Tibial artery (tissue), 4 donors: Measurements from ENCODE around the gene OR14C36.
"Not testable (repeated sequence)": the region's sequence is repeated elsewhere in the genome, so short reads cannot be mapped to it uniquely, and the experiment has no call there.

Source experiments
- DNase-seq, 2 donors: peaks; one replicate each; pipeline ENCODE4 v3.0.0-alpha.2; 2019
- H3K27ac ChIP-seq, 2 donors: fragments of 200-600 bp; sonication (generic) in 1 of 2; 1 replicate in 1 of 2; 2 replicates in 1 of 2; pipeline ENCODE4 v1.5.1; 2018 to 2019; ENCODE audit warnings: mild to moderate bottlenecking in 1 of 2
- H3K27me3 ChIP-seq, 2 donors: fragments of 200-600 bp; sonication (generic) in 1 of 2; one replicate each; pipeline versions ENCODE4 v1.5.1 to v1.6.0; 2016 to 2019
- H3K36me3 ChIP-seq, 3 donors: fragments of 200-600 bp; sonication (generic) in 2 of 3; one replicate each; pipeline ENCODE4 v1.5.1; 2016 to 2019; ENCODE audit warnings: mild to moderate bottlenecking in 2 of 3
- H3K4me1 ChIP-seq, 4 donors: fragments of 200-600 bp; sonication (generic) in 2 of 4; 1 replicate in 3 of 4; 2 replicates in 1 of 4; pipeline ENCODE4 v1.5.1; 2016 to 2019
- H3K4me3 ChIP-seq, 2 donors: fragments of 200-600 bp; sonication (generic) in 1 of 2; 1 replicate in 1 of 2; 2 replicates in 1 of 2; pipeline ENCODE4 v1.5.1; 2018 to 2019; ENCODE audit warnings: mild to moderate bottlenecking in 2 of 2
- H3K9me3 ChIP-seq, 3 donors: fragments of 200-600 bp; sonication (generic) in 1 of 3; one replicate each; pipeline ENCODE4 v1.5.1; 2016 to 2019
- intact Hi-C: fragments of 100-400 bp; cut with DNase I; formaldehyde crosslinking; loops from one replicate; pipeline ENCODE4 v1.15.0; 2023; ENCODE audit warnings: low total_unique reads
- TF ChIP-seq, protein P1 (sequence below), 2 experiments: fragments of 200-600 bp in 1 of 2; fragments of 450-650 bp in 1 of 2; IDR thresholded peaks; one replicate each; pipeline ENCODE4 v1.5.1; 2017 to 2019; ENCODE audit warnings: antibody characterized with exemption in 2 of 2, mild to moderate bottlenecking in 1 of 2, moderate library complexity in 1 of 2

Gene OR14C36, protein sequence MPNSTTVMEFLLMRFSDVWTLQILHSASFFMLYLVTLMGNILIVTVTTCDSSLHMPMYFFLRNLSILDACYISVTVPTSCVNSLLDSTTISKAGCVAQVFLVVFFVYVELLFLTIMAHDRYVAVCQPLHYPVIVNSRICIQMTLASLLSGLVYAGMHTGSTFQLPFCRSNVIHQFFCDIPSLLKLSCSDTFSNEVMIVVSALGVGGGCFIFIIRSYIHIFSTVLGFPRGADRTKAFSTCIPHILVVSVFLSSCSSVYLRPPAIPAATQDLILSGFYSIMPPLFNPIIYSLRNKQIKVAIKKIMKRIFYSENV

DNA sequence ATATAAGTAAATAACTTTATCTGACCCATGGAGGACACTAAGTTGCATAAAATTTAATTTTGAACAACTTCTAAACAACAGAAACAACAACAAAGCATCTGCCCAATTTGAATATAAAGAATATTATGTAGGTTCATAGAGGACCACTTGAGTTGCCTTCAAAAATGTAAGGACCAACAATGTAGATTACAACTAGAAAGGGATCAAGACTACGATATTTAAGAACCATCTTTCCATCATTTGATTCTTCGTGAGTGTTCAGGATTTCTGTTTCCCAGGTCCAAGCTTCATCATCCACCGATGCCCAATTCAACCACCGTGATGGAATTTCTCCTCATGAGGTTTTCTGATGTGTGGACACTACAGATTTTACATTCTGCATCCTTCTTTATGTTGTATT is at the start of gene OR14C36:
Gene OR14C36 (plus strand): TSS at position 301 of the 400 bp plus-strand sequence. CDS start 0 bp downstream, at position 301.
- Histone ChIP-seq H3K36me3 (no peaks in the 10 kb centered on the region), H3K27me3 (no peaks in the 10 kb centered on the region), H3K27ac (no peak within 1 kb of the TSS), H3K9me3 (no peaks in the 10 kb centered on the region), H3K4me3 (no peak within 1 kb of the TSS), H3K4me1 (no peaks in the 10 kb centered on the region)
- DNase-seq: no peak
- TF ChIP-seq, protein P1, sequence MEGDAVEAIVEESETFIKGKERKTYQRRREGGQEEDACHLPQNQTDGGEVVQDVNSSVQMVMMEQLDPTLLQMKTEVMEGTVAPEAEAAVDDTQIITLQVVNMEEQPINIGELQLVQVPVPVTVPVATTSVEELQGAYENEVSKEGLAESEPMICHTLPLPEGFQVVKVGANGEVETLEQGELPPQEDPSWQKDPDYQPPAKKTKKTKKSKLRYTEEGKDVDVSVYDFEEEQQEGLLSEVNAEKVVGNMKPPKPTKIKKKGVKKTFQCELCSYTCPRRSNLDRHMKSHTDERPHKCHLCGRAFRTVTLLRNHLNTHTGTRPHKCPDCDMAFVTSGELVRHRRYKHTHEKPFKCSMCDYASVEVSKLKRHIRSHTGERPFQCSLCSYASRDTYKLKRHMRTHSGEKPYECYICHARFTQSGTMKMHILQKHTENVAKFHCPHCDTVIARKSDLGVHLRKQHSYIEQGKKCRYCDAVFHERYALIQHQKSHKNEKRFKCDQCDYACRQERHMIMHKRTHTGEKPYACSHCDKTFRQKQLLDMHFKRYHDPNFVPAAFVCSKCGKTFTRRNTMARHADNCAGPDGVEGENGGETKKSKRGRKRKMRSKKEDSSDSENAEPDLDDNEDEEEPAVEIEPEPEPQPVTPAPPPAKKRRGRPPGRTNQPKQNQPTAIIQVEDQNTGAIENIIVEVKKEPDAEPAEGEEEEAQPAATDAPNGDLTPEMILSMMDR (IDR thresholded peaks at IDR 0.05): no peak
- intact Hi-C loops: no loop called here

DNA sequence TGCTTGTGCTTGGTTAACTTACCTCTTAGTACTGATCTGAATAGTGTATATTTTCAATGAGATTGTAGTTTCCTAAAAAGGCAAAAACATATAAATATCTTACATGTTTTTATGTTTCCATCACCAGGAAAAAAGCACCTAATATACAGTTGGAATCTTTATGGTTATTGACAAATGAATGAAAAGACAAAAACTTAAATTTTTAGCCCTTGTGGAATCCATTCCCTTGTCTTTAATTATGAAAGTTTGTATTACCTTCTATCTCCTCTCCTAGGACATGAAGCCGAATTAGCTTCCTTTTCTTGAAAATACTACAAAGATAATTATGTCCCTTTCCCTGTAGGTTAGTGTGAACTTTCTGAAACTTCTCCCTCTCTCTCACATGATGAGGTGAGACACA is 45.3 kb upstream of the OR14C36 start, which contains the start of gene OR2T12:
Gene OR2T12 (minus strand): TSS at position 101 of the 400 bp plus-strand sequence. CDS start 7,846 bp downstream, outside the sequence.
- DNase-seq: no peak
- TF ChIP-seq, protein P1 (IDR thresholded peaks at IDR 0.05): no peak
- intact Hi-C loops: no loop called here

DNA sequence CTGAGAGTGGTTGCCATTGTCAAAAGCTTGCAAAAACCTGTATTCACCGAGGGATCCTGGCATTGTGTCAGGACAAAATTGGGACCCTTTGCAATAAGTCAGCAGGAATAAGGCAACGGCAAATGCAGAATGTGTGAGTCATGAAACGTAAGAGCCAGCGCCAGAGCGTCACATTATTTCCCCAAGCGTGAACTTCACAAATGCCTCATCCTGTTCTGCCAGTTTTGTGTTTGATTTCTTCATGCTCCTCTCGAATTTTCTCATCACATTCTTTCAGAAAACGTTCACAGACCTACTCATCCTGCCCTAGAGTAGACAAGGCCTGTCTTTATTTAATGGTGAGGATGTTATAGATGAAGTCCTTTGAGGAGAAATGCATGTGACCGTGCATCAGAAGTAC is 42.9 kb upstream of the OR14C36 start:
- intact Hi-C loops, H3K4me1 ChIP-seq, H3K27me3 ChIP-seq, H3K36me3 ChIP-seq, DNase-seq, H3K4me3 ChIP-seq, H3K27ac ChIP-seq, H3K9me3 ChIP-seq: not testable (repeated sequence)

More for the DNA sequence above, 45.3 kb upstream of the OR14C36 start, which contains the start of gene OR2T12:
- Histone ChIP-seq H3K27me3 (no peaks in the 10 kb centered on the region), H3K4me3 (no peak within 1 kb of the TSS), H3K36me3 (no peaks in the 10 kb centered on the region), H3K4me1 (no peaks in the 10 kb centered on the region), H3K27ac (no peak within 1 kb of the TSS), H3K9me3 (no peaks in the 10 kb centered on the region)

DNA sequence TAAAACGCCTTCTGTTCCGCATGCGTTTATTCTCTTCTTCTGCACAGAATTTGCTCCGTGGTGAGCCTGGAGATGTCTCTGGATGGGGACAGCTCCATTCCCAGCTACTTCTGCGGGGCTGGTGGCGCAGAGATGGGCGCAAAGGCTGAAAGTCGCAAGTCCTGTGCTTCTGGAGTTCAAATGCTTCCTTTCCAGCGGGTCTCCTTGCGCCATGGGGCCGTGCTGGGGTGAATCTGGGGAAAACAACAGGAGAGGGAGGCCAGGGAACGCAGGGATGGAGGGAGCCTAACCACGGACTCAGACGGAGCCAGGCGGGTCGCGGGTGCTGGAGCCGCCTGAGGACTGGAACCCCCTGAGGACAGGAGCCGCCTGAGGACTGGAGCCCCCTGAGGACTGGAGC is 42.5 kb upstream of the OR14C36 start:
- DNase-seq: no peak
- no peak overlapping the region for H3K4me3 ChIP-seq
- H3K36me3 ChIP-seq: no peaks in the 10 kb centered on the region
- TF ChIP-seq, protein P1 (IDR thresholded peaks at IDR 0.05): no peak
- no peaks in the 10 kb centered on the region for H3K27me3 ChIP-seq
- no peak overlapping the region for H3K27ac ChIP-seq
- no peaks in the 10 kb centered on the region for H3K9me3 ChIP-seq
- no peaks in the 10 kb centered on the region for H3K4me1 ChIP-seq
- intact Hi-C loops: no loop called here

DNA sequence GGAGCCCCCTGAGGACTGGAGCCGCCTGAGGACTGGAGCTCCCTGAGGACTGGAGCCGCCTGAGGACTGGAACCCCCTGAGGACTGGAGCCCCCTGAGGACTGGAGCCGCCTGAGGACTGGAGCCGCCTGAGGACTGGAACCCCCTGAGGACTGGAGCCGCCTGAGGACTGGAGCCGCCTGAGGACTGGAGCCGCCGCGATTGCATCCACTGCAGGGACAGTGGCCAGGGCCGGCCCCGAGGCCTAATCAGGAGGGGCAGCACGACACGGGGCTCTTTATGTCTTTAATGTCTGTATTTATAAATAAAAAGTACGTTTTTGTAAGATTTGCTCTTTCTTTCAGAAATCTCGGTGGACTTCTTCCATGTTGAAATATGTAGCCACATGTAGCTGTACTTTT is 41.8 kb upstream of the OR14C36 start:
- H3K27me3 ChIP-seq, intact Hi-C loops, H3K27ac ChIP-seq, DNase-seq, H3K4me3 ChIP-seq, H3K9me3 ChIP-seq, H3K4me1 ChIP-seq, H3K36me3 ChIP-seq: not testable (repeated sequence)

DNA sequence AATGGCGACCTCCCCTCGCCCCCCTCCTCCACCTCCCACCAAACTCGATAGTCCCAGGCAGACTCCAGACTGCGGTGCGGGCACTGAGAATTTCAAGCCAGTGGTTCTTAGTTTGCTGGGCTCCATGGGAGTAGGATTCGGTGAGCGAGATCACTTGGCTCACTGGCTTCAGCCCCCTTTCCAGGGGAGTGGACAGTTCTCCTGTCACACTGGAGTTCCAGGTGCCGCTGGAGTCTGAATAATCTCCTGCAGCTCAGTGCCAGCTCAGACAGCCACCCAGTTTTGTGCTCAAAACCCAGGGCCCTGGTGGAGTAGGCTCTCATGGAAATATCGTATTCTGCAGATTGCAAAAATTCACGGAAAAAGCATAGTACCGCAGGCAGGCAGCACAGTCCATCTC is 31.8 kb upstream of the OR14C36 start:
- TF ChIP-seq, protein P1 (IDR thresholded peaks at IDR 0.05): no peak
- intact Hi-C loops: no loop called here
- no peaks in the 10 kb centered on the region for H3K4me1 ChIP-seq
- H3K4me3 ChIP-seq: no peak overlapping the region
- DNase-seq: no peak
- no peaks in the 10 kb centered on the region for H3K9me3 ChIP-seq
- no peak overlapping the region for H3K27ac ChIP-seq
- H3K27me3 ChIP-seq: no peaks in the 10 kb centered on the region
- no peaks in the 10 kb centered on the region for H3K36me3 ChIP-seq
